ENCODE measurements around the gene MRTFA.
A peak's percentile ranks its signal among the peaks of the same experiment; 100 is the strongest.
"Not testable (repeated sequence)": the region's sequence is repeated elsewhere in the genome, so short reads cannot be mapped to it uniquely, and the experiment has no call there.

Gene MRTFA

DNA sequence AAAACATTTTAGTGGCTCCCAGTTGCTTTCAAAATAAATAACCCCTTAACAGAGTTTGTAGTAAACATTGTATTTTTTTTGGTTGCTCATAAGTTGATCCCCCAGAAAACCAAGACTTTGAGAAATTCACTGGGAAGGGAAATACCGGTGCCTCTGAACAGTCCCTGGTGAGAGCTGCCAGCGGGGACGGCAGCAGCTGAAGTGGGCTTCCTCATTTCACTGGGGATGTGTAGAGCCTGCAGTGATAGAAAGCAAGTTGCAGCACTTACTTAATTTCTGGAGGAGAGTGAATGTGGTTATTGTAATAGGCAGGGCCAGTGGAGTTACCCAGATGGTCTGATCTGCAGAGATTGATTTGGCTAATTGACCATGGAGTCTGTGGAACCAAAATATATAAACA is 24.2 kb upstream of the MRTFA start:
- no peak for FAIRE-seq
- no peak for DNase-seq (ENCODE audit: insufficient read length, low spot score)
- TF ChIP-seq, protein P1, sequence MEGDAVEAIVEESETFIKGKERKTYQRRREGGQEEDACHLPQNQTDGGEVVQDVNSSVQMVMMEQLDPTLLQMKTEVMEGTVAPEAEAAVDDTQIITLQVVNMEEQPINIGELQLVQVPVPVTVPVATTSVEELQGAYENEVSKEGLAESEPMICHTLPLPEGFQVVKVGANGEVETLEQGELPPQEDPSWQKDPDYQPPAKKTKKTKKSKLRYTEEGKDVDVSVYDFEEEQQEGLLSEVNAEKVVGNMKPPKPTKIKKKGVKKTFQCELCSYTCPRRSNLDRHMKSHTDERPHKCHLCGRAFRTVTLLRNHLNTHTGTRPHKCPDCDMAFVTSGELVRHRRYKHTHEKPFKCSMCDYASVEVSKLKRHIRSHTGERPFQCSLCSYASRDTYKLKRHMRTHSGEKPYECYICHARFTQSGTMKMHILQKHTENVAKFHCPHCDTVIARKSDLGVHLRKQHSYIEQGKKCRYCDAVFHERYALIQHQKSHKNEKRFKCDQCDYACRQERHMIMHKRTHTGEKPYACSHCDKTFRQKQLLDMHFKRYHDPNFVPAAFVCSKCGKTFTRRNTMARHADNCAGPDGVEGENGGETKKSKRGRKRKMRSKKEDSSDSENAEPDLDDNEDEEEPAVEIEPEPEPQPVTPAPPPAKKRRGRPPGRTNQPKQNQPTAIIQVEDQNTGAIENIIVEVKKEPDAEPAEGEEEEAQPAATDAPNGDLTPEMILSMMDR (IDR thresholded peaks at IDR 0.05; ENCODE audit: insufficient read depth, missing control alignments), result no peak

DNA sequence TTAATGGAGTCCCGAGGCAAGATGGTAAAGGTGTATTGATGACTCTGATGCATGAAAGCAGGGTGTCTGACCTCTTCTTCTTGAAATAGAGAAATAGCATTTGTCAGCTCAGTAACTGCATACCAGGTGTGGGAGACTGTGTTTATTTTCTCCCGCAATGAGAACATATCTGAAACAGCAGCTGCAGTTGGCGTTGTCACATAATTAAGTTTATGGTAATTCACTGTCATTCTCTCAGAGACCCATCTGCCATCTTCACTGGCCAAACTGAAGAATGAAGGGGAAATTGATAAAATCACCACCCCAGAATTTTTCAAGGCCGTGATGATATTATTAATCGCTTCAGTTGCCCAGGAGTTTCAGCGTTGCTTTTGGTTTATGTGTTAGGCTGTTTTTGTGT is 22.6 kb upstream of the MRTFA start:
- DNase-seq (ENCODE audit: insufficient read length, low spot score) (no peak), FAIRE-seq (no peak)
- TF ChIP-seq, protein P1 (IDR thresholded peaks at IDR 0.05; ENCODE audit: insufficient read depth, missing control alignments), result no peak

GRCh38 chr22:40656651-40657050 is 20.1 kb upstream of the MRTFA start:
- not testable (repeated sequence) for FAIRE-seq; DNase-seq (ENCODE audit: insufficient read length, low spot score)

GRCh38 chr22:40655941-40656340 is 19.4 kb upstream of the MRTFA start:
- DNase-seq (ENCODE audit: insufficient read length, low spot score); FAIRE-seq: not testable (repeated sequence)

- FAIRE-seq, result no peak
Measured at GRCh38 chr22:40654522-40655167, 18.1 kb upstream of the MRTFA start.

DNA sequence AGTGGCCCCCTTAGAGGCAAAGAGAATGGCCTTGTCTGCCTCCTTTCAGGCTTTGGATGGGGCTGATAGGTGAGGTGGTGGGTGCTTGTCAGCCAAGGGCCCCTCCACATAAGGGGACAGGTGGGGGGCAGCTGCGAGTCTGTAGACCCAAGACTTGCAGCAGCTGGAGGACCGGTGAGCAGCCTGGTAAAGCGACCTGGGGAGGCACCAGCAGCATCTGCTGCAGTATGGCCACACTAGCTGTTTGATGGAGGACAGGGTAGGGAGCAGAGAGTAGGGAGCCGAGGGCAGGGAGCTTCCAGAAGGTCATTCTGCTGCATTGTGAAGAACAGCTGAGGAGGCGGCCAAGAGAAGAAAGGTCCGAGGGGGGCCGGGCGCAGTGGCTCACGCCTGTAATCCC is 16.8 kb upstream of the MRTFA start:
- no peak for FAIRE-seq
- no peak for DNase-seq (ENCODE audit: insufficient read length, low spot score)
- TF ChIP-seq, protein P1 (IDR thresholded peaks at IDR 0.05; ENCODE audit: insufficient read depth, missing control alignments), result no peak

More at GRCh38 chr22:40654522-40655167, 18.1 kb upstream of the MRTFA start:
- TF ChIP-seq, protein P1 (IDR thresholded peaks at IDR 0.05; ENCODE audit: insufficient read depth, missing control alignments), result peak; percentile 40
- DNase-seq (ENCODE audit: insufficient read length, low spot score), result no peak

- DNase-seq (ENCODE audit: insufficient read length, low spot score), result peak; percentile 51
- TF ChIP-seq, protein P1 (IDR thresholded peaks at IDR 0.05; ENCODE audit: insufficient read depth, missing control alignments), result no peak
- no peak for FAIRE-seq
Measured at GRCh38 chr22:40651563-40652501, 15.3 kb upstream of the MRTFA start.

- FAIRE-seq (no peak), DNase-seq (ENCODE audit: insufficient read length, low spot score) (no peak)
- TF ChIP-seq, protein P1 (IDR thresholded peaks at IDR 0.05; ENCODE audit: insufficient read depth, missing control alignments), result no peak
Measured at GRCh38 chr22:40651057-40651456, 14.5 kb upstream of the MRTFA start.
